K562 (cell line): ENCODE results near the gene ATP5PB. TPM values are rescaled to one million over a fixed set of nuclear protein-coding genes. Genes with fewer than 3 reads are reported as not detected.

Experiments used
- ATAC-seq: fragments of 200-7000 bp; cut with Tn5 transposase; 3 replicates; pipeline ENCODE4 v1.9.1; 2020; ENCODE audit warnings: moderate library complexity
- BruUV-seq: library from RNA; stranded (reverse); fragments of 400-500 nt; replicated peaks from 2 replicates; lab custom pipeline; 2021; lab: Mats Ljungman, UMichigan
- CTCF ChIA-PET: fragments of 300-600 bp; formaldehyde crosslinking; extraction: SDS; loops from one replicate; lab custom pipeline; 2021; ENCODE audit warnings: low intra/inter-chr PET ratio; lab: Yijun Ruan, JAX
- POLR2A ChIA-PET: fragments of 300-600, 350-650 bp; sonication (Branson Sonifier 250); formaldehyde crosslinking; extraction: SDS; loops from one replicate; lab custom pipeline; 2021; ENCODE audit warnings: antibody characterized with exemption, inconsistent platforms; lab: Yijun Ruan, JAX
- DNase-seq, 4 experiments: peaks; one replicate each; pipeline versions ENCODE4 v3.0.0 to v3.0.0-alpha.2; 2011 to 2018; ENCODE audit warnings: low spot score in 3 of 4, mixed read lengths in 3 of 4; ENCODE audit errors: extremely low read depth in 1 of 4
- FAIRE-seq: peaks from 2 replicates; lab custom pipeline; 2011; peaks lifted over from hg19 to GRCh38; lab: Jason Lieb, UNC
- H2AFZ ChIP-seq: 2 replicates; pipeline ENCODE4 v1.6.0; 2011; ENCODE audit warnings: low read depth, low read length, control low read depth, inconsistent platforms
- H3K27ac ChIP-seq: fragments of 200-600 bp; 3 replicates; pipeline ENCODE4 v1.8.0; 2011; ENCODE audit warnings: low read depth, mild to moderate bottlenecking, control low read depth, inconsistent platforms, low read length, moderate library complexity, mixed read lengths; ENCODE audit errors: extremely low read depth
- H3K27me3 ChIP-seq, 2 experiments: fragments of 300-600 bp in 1 of 2; 2 replicates in 1 of 2; 3 replicates in 1 of 2; pipeline versions ENCODE4 v1.6.0 to v1.8.0; 2011; ENCODE audit warnings: inconsistent platforms in 2 of 2, low read length in 2 of 2, mild to moderate bottlenecking in 1 of 2, mixed read lengths in 1 of 2, moderate library complexity in 1 of 2; ENCODE audit not compliant: control insufficient read depth in 2 of 2, insufficient read depth in 2 of 2
- H3K36me3 ChIP-seq: fragments of 300-600 bp; 3 replicates; pipeline ENCODE4 v1.8.0; 2011; ENCODE audit warnings: mild to moderate bottlenecking, low read length, inconsistent platforms; ENCODE audit not compliant: control insufficient read depth, insufficient read depth
- H3K4me1 ChIP-seq, 2 experiments: fragments of 200-600 bp in 1 of 2; replicated peaks in 1 of 2; 2 replicates in 1 of 2; 3 replicates in 1 of 2; pipeline versions ENCODE4 v1.5.1 to v1.8.0; 2011; ENCODE audit warnings: inconsistent platforms in 2 of 2, low read length in 2 of 2, mild to moderate bottlenecking in 1 of 2, mixed read lengths in 1 of 2, moderate library complexity in 1 of 2; ENCODE audit not compliant: control insufficient read depth in 2 of 2, insufficient read depth in 2 of 2
- H3K4me2 ChIP-seq: 2 replicates; pipeline ENCODE4 v1.6.1; 2011; ENCODE audit warnings: low read length, control low read depth, inconsistent platforms, mixed read lengths; ENCODE audit not compliant: insufficient read depth
- H3K4me3 ChIP-seq: fragments of 200-600 bp; sonication (generic), shearing (Covaris generic); 2 replicates; pipeline ENCODE4 v1.5.1; 2016; ENCODE audit warnings: control low read depth, inconsistent platforms
- H3K79me2 ChIP-seq: fragments of 200-600 bp; 3 replicates; pipeline ENCODE4 v1.8.0; 2011; ENCODE audit warnings: low read length, inconsistent platforms; ENCODE audit not compliant: control insufficient read depth, insufficient read depth
- H3K9ac ChIP-seq, 2 experiments: 2 replicates each; pipeline versions ENCODE4 v1.6.0 to v1.6.1; 2011; ENCODE audit warnings: low read depth in 2 of 2, low read length in 2 of 2, control low read depth in 1 of 2, inconsistent platforms in 1 of 2, mild to moderate bottlenecking in 1 of 2, mixed read lengths in 1 of 2; ENCODE audit not compliant: insufficient read depth in 1 of 2
- H3K9me1 ChIP-seq: one replicate; pipeline ENCODE4 v1.6.0; 2011; ENCODE audit warnings: inconsistent platforms, mild to moderate bottlenecking, low read length, moderate library complexity; ENCODE audit not compliant: control insufficient read depth, insufficient read depth
- H3K9me3 ChIP-seq: replicated peaks from 2 replicates; pipeline ENCODE4 v1.5.1; 2011; ENCODE audit warnings: low read depth, low read length, inconsistent platforms; ENCODE audit not compliant: control insufficient read depth, insufficient read depth
- H4K20me1 ChIP-seq: replicated peaks from 2 replicates; pipeline ENCODE4 v1.6.1; 2011; ENCODE audit warnings: low read length, inconsistent platforms, mixed read lengths; ENCODE audit not compliant: control insufficient read depth, insufficient read depth
- NR2C2 ChIP-seq, 2 experiments: fragments of 200-800 bp in 1 of 2; sonication (Bioruptor generic) in 1 of 2; sonication (generic) in 1 of 2; formaldehyde crosslinking in 1 of 2; IDR thresholded peaks; 2 replicates each; pipeline versions ENCODE4 v1.6.1 to v1.8.0; 2016 to 2022; ENCODE audit warnings: mild to moderate bottlenecking in 1 of 2, missing compliant biosample characterization in 1 of 2, missing genetic modification characterization in 1 of 2, missing genetic modification reagents in 1 of 2
- NR3C1 ChIP-seq: sonication (generic); formaldehyde crosslinking; IDR thresholded peaks from 2 replicates; pipeline ENCODE4 v1.8.1; 2022; ENCODE audit warnings: missing genetic modification reagents
- TBL1XR1 ChIP-seq, 2 experiments: IDR thresholded peaks; 2 replicates each; pipeline ENCODE4 v1.6.1; 2012; ENCODE audit warnings: improper control_type of control experiment in 2 of 2, low read length in 2 of 2, mild to moderate bottlenecking in 1 of 2
- WGBS: fragments of 100-300 bp; shearing (Covaris generic); methylation state at CpG from one replicate; pipeline ENCODE4 v1.1.6; 2016; ENCODE audit warnings: low coverage, mixed read lengths; ENCODE audit not compliant: insufficient coverage; ENCODE audit errors: missing lambda C conversion rate; 5-methylcytosine and 5-hydroxymethylcytosine counted together
- in situ Hi-C: fragments of 300-500 bp; cut with MboI; formaldehyde crosslinking; loops from 4 replicates; pipeline ENCODE4 v1.15.0; 2018; ENCODE audit warnings: inconsistent platforms, mixed read lengths
- intact Hi-C: fragments of 100-400 bp; cut with micrococcal nuclease; formaldehyde crosslinking; loops from 2 replicates; pipeline ENCODE4 v1.14.2; 2022
- polyA plus RNA-seq, 8 experiments: library from polyadenylated mRNA; depleted of rRNA in 4 of 8; stranded (reverse) in 5 of 8; unstranded in 3 of 8; fragments of >200 nt; fragmentation: Nextera tagmentation in 2 of 8; fragmentation: Illumina TruSeq in 1 of 8; extraction: Ambion mirVana in 2 of 8; extraction: Trizol in 1 of 8; gene quantifications; 2 replicates each; pipeline versions ENCODE4 v1.2.1 to v1.2.3, GENCODE V29; 2011 to 2014; ENCODE audit warnings: inconsistent platforms in 1 of 8, missing spikeins in 1 of 8
- total RNA-seq, 7 experiments: library from RNA; depleted of rRNA in 6 of 7; stranded (reverse); fragments of >200 nt in 6 of 7; fragmentation: Illumina TruSeq in 2 of 7; extraction: Trizol in 2 of 7; gene quantifications; 2 replicates each; pipeline versions ENCODE4 v1.2.1 to v1.2.3, GENCODE V29; 2011 to 2021; ENCODE audit warnings: low replicate concordance in 1 of 7

Gene ATP5PB
- total and polyA plus RNA-seq, 9 of the 15 experiments (the other 6 are each of a cell fraction or from before 2014, with no cell fraction given) = 651 to 2,735 (median 1,061) TPM

DNA sequence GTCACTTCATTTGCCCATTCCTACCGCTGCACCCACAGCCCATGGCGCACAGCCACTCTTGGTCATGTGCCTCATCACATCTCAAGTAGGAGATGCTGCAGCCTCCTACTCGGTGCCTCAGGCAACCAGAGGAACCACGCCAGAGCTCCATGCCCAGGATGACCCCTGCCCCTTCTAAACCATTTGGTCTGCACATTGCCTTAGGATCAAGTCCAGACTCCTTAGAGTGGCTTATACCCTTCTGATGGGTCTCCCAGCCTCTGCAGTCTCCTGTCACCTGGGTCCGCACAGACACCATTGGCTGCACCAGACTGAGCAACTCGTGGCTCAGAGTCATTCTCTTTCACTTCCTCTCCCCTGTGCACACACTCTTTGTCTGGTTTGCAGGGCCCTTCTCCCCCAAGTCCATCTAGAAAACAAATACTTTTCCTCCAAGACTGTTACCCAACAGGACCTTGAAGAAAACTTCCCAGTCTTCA is 56.4 kb downstream of the ATP5PB start:
- in situ Hi-C loops (loop anchor here (5.0 kb wide), 1 partner anchor 152 kb away; no protein-coding TSS in a partner anchor), intact Hi-C loops (loop anchor here (5.0 kb wide), 1 partner anchor 262 kb away; no protein-coding TSS in a partner anchor)
- ChIA-PET POLR2A (interaction anchor here (3.6 kb wide), 1 partner anchor 8 kb away, joined by 29 read pairs; no protein-coding TSS in a partner anchor), CTCF (no interaction called here)
- peaks cover 22 to 24% of the 10 kb centered on the region in 2 experiments for H3K4me1 ChIP-seq
- no TSS peak for BruUV-seq
- H3K27ac ChIP-seq = no peak overlapping the region
- FAIRE-seq = no peak
- H3K36me3 ChIP-seq = no peaks in the 10 kb centered on the region
- no peaks in the 10 kb centered on the region for H3K27me3 ChIP-seq
- H3K9me3 ChIP-seq = no peaks in the 10 kb centered on the region
- WGBS = 54% methylated on average over 6 of the region's 6 CpGs
- H3K79me2 ChIP-seq = no peaks in the 10 kb centered on the region
- no peak overlapping the region for H2AFZ ChIP-seq
- no peak overlapping the region for H3K4me2 ChIP-seq
- no peak for DNase-seq
- TF ChIP-seq NR3C1 (CRISPR knock-in tag) = no peak
- H4K20me1 ChIP-seq = no peaks in the 10 kb centered on the region
- no peaks in the 10 kb centered on the region for H3K9me1 ChIP-seq
- no peak overlapping the region for H3K4me3 ChIP-seq
- no peak for ATAC-seq
- H3K9ac ChIP-seq = no peak overlapping the region; a peak in 1 of 4 replicates

DNA sequence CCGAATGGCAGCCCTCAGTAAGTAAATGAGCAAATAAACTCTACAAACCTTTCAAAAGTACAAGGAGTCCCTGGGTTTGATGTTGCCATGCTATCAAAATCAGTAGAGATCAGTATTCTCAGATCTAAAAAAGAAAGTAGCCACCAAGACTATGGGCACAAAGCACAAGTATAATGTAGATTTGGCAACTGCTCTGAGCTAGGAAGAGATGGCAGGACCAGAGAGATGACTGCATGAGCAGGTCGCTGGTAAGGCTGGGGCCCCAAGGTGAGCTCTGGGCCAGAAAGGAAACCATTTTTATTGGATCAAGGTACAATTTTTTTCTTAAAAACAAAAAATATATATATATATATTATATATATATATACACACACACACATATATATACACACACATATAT is 57.3 kb downstream of the ATP5PB start:
- no peak for DNase-seq
- no peaks in the 10 kb centered on the region for H3K9me1 ChIP-seq
- H3K4me3 ChIP-seq = no peak overlapping the region
- no peaks in the 10 kb centered on the region for H3K27me3 ChIP-seq
- no peak overlapping the region for H3K27ac ChIP-seq
- peaks cover 22 to 24% of the 10 kb centered on the region in 2 experiments for H3K4me1 ChIP-seq
- no peaks in the 10 kb centered on the region for H4K20me1 ChIP-seq
- H3K36me3 ChIP-seq = no peaks in the 10 kb centered on the region
- H3K79me2 ChIP-seq = no peaks in the 10 kb centered on the region
- 16% methylated on average over 2 of the region's 2 CpGs for WGBS
- H3K9ac ChIP-seq = no peak overlapping the region
- intact Hi-C loops = loop anchor here (5.0 kb wide), 1 partner anchor 261 kb away; no protein-coding TSS in a partner anchor
- no peak overlapping the region for H2AFZ ChIP-seq
- ChIA-PET POLR2A (interaction anchor here (1.2 to 3.6 kb wide), 5 partner anchors 9 to 56 kb away, joined by 4 to 29 read pairs (median 7); no protein-coding TSS in a partner anchor), CTCF (interaction anchor here (2.6 kb wide), 1 partner anchor 149 kb away, joined by 41 read pairs; no protein-coding TSS in a partner anchor)
- H3K4me2 ChIP-seq = no peak overlapping the region
- no TSS peak for BruUV-seq
- no peak for ATAC-seq
- in situ Hi-C loops = loop anchor here (5.0 kb wide), 1 partner anchor 151 kb away; no protein-coding TSS in a partner anchor
- no peak for FAIRE-seq
- no peaks in the 10 kb centered on the region for H3K9me3 ChIP-seq
- TF ChIP-seq TBL1XR1 (IDR thresholded peaks at IDR 0.05; ENCODE audit: low read length in 2 of 2) (no peak), NR2C2 (CRISPR knock-in tag; IDR thresholded peaks at IDR 0.05) (no peak), NR2C2 (tag; IDR thresholded peaks at IDR 0.05) (no peak)
